Hippocampal formation (tissue), 2 donors: Measurements from ENCODE around the gene RUNX3.
"Not testable (repeated sequence)": the region's sequence is repeated elsewhere in the genome, so short reads cannot be mapped to it uniquely, and the experiment has no call there.

Experiments
- DNase-seq, 2 donors: peaks; one replicate each; lab custom pipeline; 2025; lab: John Stamatoyannopoulos, UW

Gene RUNX3

GRCh38 chr1:24930260-24931145 is at the start of gene RUNX3:
RUNX3 (minus strand) TSS chr1:24930276; CDS start chr1:24929868, 408 bp downstream.
- DNase-seq = peak in 1 of 2 donors; percentile 6

- DNase-seq = not testable (repeated sequence)
Observed at GRCh38 chr1:24979232-24979631, 49.2 kb upstream of the RUNX3 start.

GRCh38 chr1:24978383-24979032 is 48.4 kb upstream of the RUNX3 start:
- no peak for DNase-seq

- no peak for DNase-seq
Observed at GRCh38 chr1:24975391-24975790, 45.3 kb upstream of the RUNX3 start.

- DNase-seq = no peak
Observed at GRCh38 chr1:24973315-24973714, 43.2 kb upstream of the RUNX3 start.

- no peak for DNase-seq
Observed at GRCh38 chr1:24972915-24973242, 42.8 kb upstream of the RUNX3 start.

GRCh38 chr1:24972221-24972914 is 42.3 kb upstream of the RUNX3 start:
- DNase-seq = no peak

- no peak for DNase-seq
Observed at GRCh38 chr1:24970926-24971875, 41.1 kb upstream of the RUNX3 start.

GRCh38 chr1:24970399-24970753 is 40.3 kb upstream of the RUNX3 start:
- no peak for DNase-seq

- DNase-seq = no peak
Observed at GRCh38 chr1:24969596-24970398, 39.7 kb upstream of the RUNX3 start.

- DNase-seq = no peak
Observed at GRCh38 chr1:24968941-24969585, 39.0 kb upstream of the RUNX3 start.

GRCh38 chr1:24967962-24968361 is 37.9 kb upstream of the RUNX3 start:
- no peak for DNase-seq

- no peak for DNase-seq
Observed at GRCh38 chr1:24967555-24967954, 37.5 kb upstream of the RUNX3 start.

- DNase-seq = no peak
Observed at GRCh38 chr1:24966724-24967346, 36.8 kb upstream of the RUNX3 start.

GRCh38 chr1:24966121-24966723 is 36.1 kb upstream of the RUNX3 start:
- no peak for DNase-seq

- no peak for DNase-seq
Observed at GRCh38 chr1:24965571-24965930, 35.5 kb upstream of the RUNX3 start.

- DNase-seq = no peak
Observed at GRCh38 chr1:24964811-24965570, 34.9 kb upstream of the RUNX3 start.

GRCh38 chr1:24963943-24964693 is 34.0 kb upstream of the RUNX3 start:
- no peak for DNase-seq
